Activated CD8-positive, alpha-beta memory T cell treated with anti-CD3 and anti-CD28 coated beads for 36 hours (primary cell): ENCODE measurements around the gene NEB. TPM values are rescaled to one million over a fixed set of nuclear protein-coding genes. Genes with fewer than 3 reads are reported as not detected.

Experiments used
- CTCF ChIA-PET: fragments of 350-600 bp; sonication (Branson Sonifier 250); formaldehyde crosslinking; loops from one replicate; lab custom pipeline; 2021; ENCODE audit warnings: antibody characterized with exemption; lab: Charles Lee
- POLR2A ChIA-PET: fragments of 350-600 bp; sonication (Branson Sonifier 250); formaldehyde crosslinking; loops from one replicate; lab custom pipeline; 2021; ENCODE audit warnings: antibody characterized with exemption; lab: Charles Lee
- total RNA-seq, 2 experiments: library from RNA; stranded (reverse); gene quantifications; one replicate each; pipeline ENCODE4 v1.2.3, GENCODE V29; 2021

NEB gene
- total RNA-seq, 2 experiments from 2014 or later: 0.02 to 0.10 TPM

- CTCF ChIA-PET: interaction anchor here (0.6 kb wide), 1 partner anchor 173 kb away, joined by 4 read pairs; no protein-coding TSS in a partner anchor
- POLR2A ChIA-PET: no interaction called here
Measured at GRCh38 chr2:151459358-151459757, 274.9 kb downstream of the NEB start.

GRCh38 chr2:151439127-151439526 is 295.1 kb downstream of the NEB start:
- CTCF ChIA-PET: interaction anchor here (1.1 to 1.6 kb wide), 2 partner anchors 9 to 173 kb away, joined by 3 read pairs; no protein-coding TSS in a partner anchor
- POLR2A ChIA-PET: no interaction called here

- ChIA-PET CTCF (interaction anchor here (1.1 to 1.6 kb wide), 2 partner anchors 8 to 172 kb away, joined by 3 read pairs; no protein-coding TSS in a partner anchor), POLR2A (no interaction called here)
Measured at GRCh38 chr2:151438506-151438905, 295.8 kb downstream of the NEB start.

- ChIA-PET CTCF (interaction anchor here (1.1 to 2.0 kb wide), 4 partner anchors 7 to 31 kb away, joined by 3 to 6 read pairs (median 3); no protein-coding TSS in a partner anchor), POLR2A (no interaction called here)
Measured at GRCh38 chr2:151437630-151438029, 296.6 kb downstream of the NEB start.

Other genes with a start within 250 kb of the NEB start
- 10 to 100 TPM; 77.4 to 79.0 TPM for gene ARL5A, start 93.9 kb upstream of the NEB start, total RNA-seq